ENCODE data around the gene MAP6. TPM values are rescaled to one million over a fixed set of nuclear protein-coding genes. Genes with fewer than 3 reads are reported as not detected.

Gene MAP6
- polyA plus RNA-seq, 1 donor (not counting 4 experiments of a cell fraction or from before 2014, with no cell fraction given): 1.7 TPM

DNA sequence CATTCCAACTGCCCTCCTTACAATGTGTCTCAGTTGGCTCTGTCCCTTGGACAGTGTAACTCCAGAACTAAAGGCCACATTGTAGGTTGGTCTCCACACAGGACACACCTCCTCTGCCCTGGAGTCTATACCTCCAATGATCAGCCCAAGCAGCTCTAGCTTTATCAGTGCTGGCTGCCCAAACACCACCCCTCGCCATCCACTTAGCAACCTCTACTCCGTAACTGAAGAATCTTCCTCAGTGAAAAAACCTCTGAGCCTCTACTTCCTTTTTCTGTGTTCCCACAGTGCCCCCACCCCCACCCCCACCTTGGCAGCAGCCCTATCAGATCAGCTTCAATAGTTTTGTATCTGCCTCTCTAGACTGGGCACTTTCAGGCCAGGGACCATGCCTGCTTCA, 73.4 kb downstream of the MAP6 start:
- dilution Hi-C loops (cut with MboI; ENCODE audit: extremely low pct_ligation_motif_present, low sequenced_read_pairs): no loop called here

DNA sequence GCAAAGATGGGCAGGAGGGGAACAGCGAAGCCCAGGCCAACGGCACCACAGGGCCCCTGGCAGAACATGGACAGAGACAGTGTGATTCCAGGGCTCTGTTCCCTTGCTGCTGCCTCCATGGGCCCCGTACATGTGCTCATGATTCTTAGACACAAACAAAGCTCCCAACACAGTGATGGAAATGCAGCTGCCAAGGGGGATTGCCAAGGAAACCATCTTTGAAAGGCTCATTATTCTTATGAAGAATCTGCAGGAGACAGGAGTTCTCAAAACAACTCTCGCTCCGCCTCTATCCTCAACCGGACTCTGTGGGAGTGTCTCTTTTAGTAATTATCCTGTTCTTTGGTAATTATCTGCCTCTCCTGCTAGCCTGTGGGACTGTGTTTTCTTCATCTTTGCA, 74.6 kb downstream of the MAP6 start:
- H3K79me2 ChIP-seq (ENCODE audit: control insufficient read depth, insufficient read depth, low read length): no peaks in the 10 kb centered on the region
- no peaks in the 10 kb centered on the region for H4K20me1 ChIP-seq (ENCODE audit: control insufficient read depth, extremely low read depth, insufficient read depth, low read length)
- DNase-seq (ENCODE audit: low read depth, low spot score) (no peak), FAIRE-seq (no peak)
- H3K9me3 ChIP-seq (ENCODE audit: control insufficient read depth, low read depth, low read length): no peaks in the 10 kb centered on the region
- no peak overlapping the region for H3K9ac ChIP-seq (ENCODE audit: control insufficient read depth, extremely low read depth, insufficient read depth, low read length)
- H3K27ac ChIP-seq (ENCODE audit: control insufficient read depth, insufficient read depth, low read length): no peak overlapping the region
- H3K4me2 ChIP-seq (ENCODE audit: control insufficient read depth, extremely low read depth, insufficient read depth, low read depth, low read length): no peak overlapping the region
- no peak for TF ChIP-seq EZH2 (IDR thresholded peaks at IDR 0.05; ENCODE audit: low read length)
- TF ChIP-seq, protein P1, sequence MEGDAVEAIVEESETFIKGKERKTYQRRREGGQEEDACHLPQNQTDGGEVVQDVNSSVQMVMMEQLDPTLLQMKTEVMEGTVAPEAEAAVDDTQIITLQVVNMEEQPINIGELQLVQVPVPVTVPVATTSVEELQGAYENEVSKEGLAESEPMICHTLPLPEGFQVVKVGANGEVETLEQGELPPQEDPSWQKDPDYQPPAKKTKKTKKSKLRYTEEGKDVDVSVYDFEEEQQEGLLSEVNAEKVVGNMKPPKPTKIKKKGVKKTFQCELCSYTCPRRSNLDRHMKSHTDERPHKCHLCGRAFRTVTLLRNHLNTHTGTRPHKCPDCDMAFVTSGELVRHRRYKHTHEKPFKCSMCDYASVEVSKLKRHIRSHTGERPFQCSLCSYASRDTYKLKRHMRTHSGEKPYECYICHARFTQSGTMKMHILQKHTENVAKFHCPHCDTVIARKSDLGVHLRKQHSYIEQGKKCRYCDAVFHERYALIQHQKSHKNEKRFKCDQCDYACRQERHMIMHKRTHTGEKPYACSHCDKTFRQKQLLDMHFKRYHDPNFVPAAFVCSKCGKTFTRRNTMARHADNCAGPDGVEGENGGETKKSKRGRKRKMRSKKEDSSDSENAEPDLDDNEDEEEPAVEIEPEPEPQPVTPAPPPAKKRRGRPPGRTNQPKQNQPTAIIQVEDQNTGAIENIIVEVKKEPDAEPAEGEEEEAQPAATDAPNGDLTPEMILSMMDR (optimal IDR thresholded peaks at IDR 0.05 in 1 of 3, IDR thresholded peaks at IDR 0.05 in 1 of 3, conservative IDR thresholded peaks at IDR 0.05 in 1 of 3; ENCODE audit: extremely low read depth in 1 of 3, insufficient read depth in 2 of 3, low read length in 3 of 3): no peak
- H3K27me3 ChIP-seq (ENCODE audit: control insufficient read depth, extremely low read depth, insufficient read depth, low read length): no peaks in the 10 kb centered on the region
- no peak overlapping the region for H3K4me3 ChIP-seq (ENCODE audit: control insufficient read depth in 2 of 3, extremely low read depth in 1 of 3, insufficient read depth in 2 of 3, low read depth in 1 of 3, low read length in 3 of 3)
- dilution Hi-C loops (cut with MboI; ENCODE audit: extremely low pct_ligation_motif_present, low sequenced_read_pairs): no loop called here
- no peaks in the 10 kb centered on the region for H3K9me1 ChIP-seq (ENCODE audit: control insufficient read depth, extremely low read depth, insufficient read depth, low read length)
- H2AFZ ChIP-seq (ENCODE audit: control insufficient read depth, low read length): no peak overlapping the region
- no peaks in the 10 kb centered on the region for H3K4me1 ChIP-seq (ENCODE audit: control insufficient read depth, extremely low read depth, insufficient read depth, low read length)
- no peaks in the 10 kb centered on the region for H3K36me3 ChIP-seq (ENCODE audit: control insufficient read depth in 2 of 2, extremely low read depth in 1 of 2, insufficient read depth in 2 of 2, low read length in 2 of 2)

More for the DNA sequence above, 73.4 kb downstream of the MAP6 start:
- Histone ChIP-seq H3K4me2 (ENCODE audit: control insufficient read depth, extremely low read depth, insufficient read depth, low read depth, low read length) (no peak overlapping the region), H3K9me3 (ENCODE audit: control insufficient read depth, low read depth, low read length) (no peaks in the 10 kb centered on the region), H3K9me1 (ENCODE audit: control insufficient read depth, extremely low read depth, insufficient read depth, low read length) (no peaks in the 10 kb centered on the region), H3K27ac (ENCODE audit: control insufficient read depth, insufficient read depth, low read length) (no peak overlapping the region), H3K4me3 (ENCODE audit: control insufficient read depth in 2 of 3, extremely low read depth in 1 of 3, insufficient read depth in 2 of 3, low read depth in 1 of 3, low read length in 3 of 3) (no peak overlapping the region), H3K4me1 (ENCODE audit: control insufficient read depth, extremely low read depth, insufficient read depth, low read length) (no peaks in the 10 kb centered on the region), H3K79me2 (ENCODE audit: control insufficient read depth, insufficient read depth, low read length) (no peaks in the 10 kb centered on the region), H3K27me3 (ENCODE audit: control insufficient read depth, extremely low read depth, insufficient read depth, low read length) (no peaks in the 10 kb centered on the region), H3K36me3 (ENCODE audit: control insufficient read depth in 2 of 2, extremely low read depth in 1 of 2, insufficient read depth in 2 of 2, low read length in 2 of 2) (no peaks in the 10 kb centered on the region), H4K20me1 (ENCODE audit: control insufficient read depth, extremely low read depth, insufficient read depth, low read length) (no peaks in the 10 kb centered on the region), H3K9ac (ENCODE audit: control insufficient read depth, extremely low read depth, insufficient read depth, low read length) (no peak overlapping the region), H2AFZ (ENCODE audit: control insufficient read depth, low read length) (no peak overlapping the region)
- FAIRE-seq: no peak
- TF ChIP-seq EZH2 (IDR thresholded peaks at IDR 0.05; ENCODE audit: low read length): no peak
- TF ChIP-seq, protein P1 (optimal IDR thresholded peaks at IDR 0.05 in 1 of 3, IDR thresholded peaks at IDR 0.05 in 1 of 3, conservative IDR thresholded peaks at IDR 0.05 in 1 of 3; ENCODE audit: extremely low read depth in 1 of 3, insufficient read depth in 2 of 3, low read length in 3 of 3): no peak
- no peak for DNase-seq (ENCODE audit: low read depth, low spot score)

Measured in keratinocyte (primary cell).